GM12878 (cell line): ENCODE results near the gene EPHB1. TPM values are rescaled to one million over a fixed set of nuclear protein-coding genes. Genes with fewer than 3 reads are reported as not detected.

Experiments
- ATAC-seq: fragments of 200-7000 bp; cut with Tn5 transposase; 3 replicates; pipeline ENCODE4 v1.9.1; 2020; ENCODE audit warnings: mild to moderate bottlenecking, moderate library complexity
- BruUV-seq: library from RNA; stranded (reverse); fragments of 400-500 nt; replicated peaks from 2 replicates; lab custom pipeline; 2021; lab: Mats Ljungman, UMichigan
- CTCF ChIA-PET: fragments of 300-600 bp; sonication (Branson Sonifier 250); formaldehyde crosslinking; extraction: SDS; loops from one replicate; lab custom pipeline; 2021; ENCODE audit warnings: inconsistent platforms; lab: Yijun Ruan, JAX
- POLR2A ChIA-PET: fragments of 350-600 bp; formaldehyde crosslinking; extraction: SDS; loops from one replicate; lab custom pipeline; 2021; ENCODE audit warnings: inconsistent platforms; lab: Charles Lee
- RAD21 ChIA-PET: fragments of 300-600 bp; sonication (Branson Sonifier 250); formaldehyde crosslinking; loops from one replicate; lab custom pipeline; 2023; ENCODE audit warnings: antibody characterized with exemption; ENCODE audit not compliant: unreplicated experiment; lab: Charles Lee
- SMC1A ChIA-PET: fragments of 300-600 bp; sonication (Branson Sonifier 250); formaldehyde crosslinking; loops from one replicate; lab custom pipeline; 2023; ENCODE audit not compliant: unreplicated experiment, uncharacterized antibody; lab: Charles Lee
- DNase-seq: peaks from one replicate; pipeline ENCODE4 v3.0.0-alpha.2; 2011; ENCODE audit warnings: low read depth, low spot score
- FAIRE-seq: peaks from 3 replicates; lab custom pipeline; 2011; peaks lifted over from hg19 to GRCh38; lab: Jason Lieb, UNC
- H2AFZ ChIP-seq: 2 replicates; pipeline ENCODE4 v1.6.0; 2011; ENCODE audit warnings: low read depth, low read length, control low read depth; ENCODE audit not compliant: control insufficient read depth
- H3K27ac ChIP-seq: 2 replicates; pipeline ENCODE4 v1.5.1; 2011; ENCODE audit warnings: control low read depth; ENCODE audit not compliant: control insufficient read depth, insufficient read depth
- H3K27me3 ChIP-seq, 2 experiments: replicated peaks in 1 of 2; 2 replicates each; pipeline versions ENCODE4 v1.6.0 to v1.6.1; 2011; ENCODE audit warnings: low read length in 1 of 2; ENCODE audit not compliant: control insufficient read depth in 2 of 2, insufficient read depth in 2 of 2
- H3K36me3 ChIP-seq, 2 experiments: 2 replicates each; pipeline ENCODE4 v1.5.1; 2011; ENCODE audit warnings: low read length in 1 of 2; ENCODE audit not compliant: control insufficient read depth in 2 of 2, insufficient read depth in 2 of 2
- H3K4me1 ChIP-seq: 2 replicates; pipeline ENCODE4 v1.6.1; 2011; ENCODE audit warnings: mild to moderate bottlenecking, low read length, moderate library complexity, mixed read lengths; ENCODE audit not compliant: control insufficient read depth, insufficient read depth
- H3K4me2 ChIP-seq: 2 replicates; pipeline ENCODE4 v1.6.0; 2011; ENCODE audit warnings: control low read depth; ENCODE audit not compliant: control insufficient read depth, insufficient read depth
- H3K4me3 ChIP-seq: fragments of 200-600 bp; sonication (generic); 2 replicates; pipeline ENCODE4 v1.5.1; 2016
- H3K79me2 ChIP-seq: 2 replicates; pipeline ENCODE4 v1.6.0; 2011; ENCODE audit warnings: low read length; ENCODE audit not compliant: control insufficient read depth, insufficient read depth
- H3K9ac ChIP-seq: 2 replicates; pipeline ENCODE4 v1.8.0; 2011; ENCODE audit warnings: low read length, control low read depth, mixed read lengths; ENCODE audit not compliant: control insufficient read depth, insufficient read depth
- H3K9me3 ChIP-seq: replicated peaks from 3 replicates; pipeline ENCODE4 v1.5.1; 2011; ENCODE audit warnings: mild to moderate bottlenecking, low read length; ENCODE audit not compliant: control insufficient read depth, insufficient read depth
- H4K20me1 ChIP-seq: 2 replicates; pipeline ENCODE4 v1.6.0; 2011; ENCODE audit not compliant: control insufficient read depth, insufficient read depth
- EGR1 ChIP-seq, 2 experiments: IDR thresholded peaks; 1 replicate in 1 of 2; 2 replicates in 1 of 2; pipeline ENCODE4 v1.6.1; 2011 to 2012; ENCODE audit warnings: low read depth in 2 of 2, low read length in 2 of 2, borderline replicate concordance in 1 of 2, mild to moderate bottlenecking in 1 of 2, moderate library complexity in 1 of 2
- PML ChIP-seq: IDR thresholded peaks from 2 replicates; pipeline ENCODE4 v1.6.1; 2012; ENCODE audit warnings: low read length, inconsistent platforms
- WGBS: methylation state at CpG from one replicate; pipeline ENCODE4 v1.1.6; 2016; ENCODE audit warnings: low lambda C conversion rate; ENCODE audit not compliant: insufficient replicate concordance, insufficient coverage; ENCODE audit errors: missing lambda C conversion rate; 5-methylcytosine and 5-hydroxymethylcytosine counted together
- in situ Hi-C: fragments of 300-500 bp; cut with MboI; formaldehyde crosslinking; loops from 9 replicates; pipeline ENCODE4 v1.14.3; 2018; ENCODE audit warnings: mixed read lengths
- intact Hi-C: fragments of 100-400 bp; cut with micrococcal nuclease; formaldehyde crosslinking; loops from one replicate; pipeline ENCODE4 v1.14.2; 2022; ENCODE audit not compliant: unreplicated experiment
- polyA plus RNA-seq, 11 experiments: library from polyadenylated mRNA; depleted of rRNA in 4 of 11; unstranded in 6 of 11; stranded (reverse) in 5 of 11; fragments of >200 nt; fragmentation: Nextera tagmentation in 4 of 11; fragmentation: Illumina TruSeq in 1 of 11; extraction: Ambion mirVana in 4 of 11; extraction: Trizol in 1 of 11; gene quantifications; 1 replicate in 1 of 11; 2 replicates in 10 of 11; pipeline versions ENCODE4 v1.2.1 to v1.2.3, GENCODE V29; 2011 to 2016; ENCODE audit warnings: inconsistent platforms in 2 of 11, missing spikeins in 2 of 11, low read depth in 1 of 11
- total RNA-seq, 4 experiments: library from RNA; depleted of rRNA in 3 of 4; stranded (reverse); fragments of >200 nt in 3 of 4; fragmentation: Illumina TruSeq in 1 of 4; extraction: Trizol in 1 of 4; gene quantifications; 2 replicates each; pipeline versions ENCODE4 v1.2.1 to v1.2.3, GENCODE V29; 2013 to 2021
- TF ChIP-seq, protein P1 (sequence below): fragments of 150-350 bp; IDR thresholded peaks from 2 replicates; pipeline ENCODE4 v1.6.1; 2014; ENCODE audit warnings: mild to moderate bottlenecking, low read depth, low read length
- TF ChIP-seq, protein P2 (sequence below): fragments of 450-650 bp; IDR thresholded peaks from 2 replicates; pipeline ENCODE4 v1.6.1; 2017; ENCODE audit warnings: borderline replicate concordance
- TF ChIP-seq, protein P3 (sequence below): IDR thresholded peaks from 2 replicates; pipeline ENCODE4 v1.6.1; 2011; ENCODE audit warnings: low read depth, low read length, improper control_type of control experiment, borderline replicate concordance

The EPHB1 gene
- total and polyA plus RNA-seq, 10 of the 15 experiments (the other 5 are each of a cell fraction or from before 2014, with no cell fraction given): 0.33 to 23.8 (median 1.2) TPM

DNA sequence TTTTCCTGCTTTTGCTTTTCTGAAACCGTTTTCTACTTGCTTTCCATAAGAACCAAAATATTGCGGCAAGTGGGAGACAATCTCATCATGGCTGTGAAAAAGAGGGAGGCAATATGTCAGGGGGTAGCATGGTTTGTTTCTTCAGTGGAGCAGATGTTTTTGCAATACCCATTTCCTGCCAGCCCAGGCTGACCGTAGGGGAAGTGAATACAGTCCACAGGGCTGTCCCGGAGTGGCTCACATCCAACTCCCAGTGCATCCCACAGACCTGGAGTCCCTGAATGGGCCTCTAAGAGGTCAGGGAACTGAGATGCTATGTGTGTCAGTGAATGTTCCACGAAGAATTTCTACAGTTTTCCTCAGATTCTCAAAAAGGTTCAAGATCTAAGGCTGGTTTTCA lies 69.6 kb downstream of the EPHB1 start:
- no TSS peak for BruUV-seq
- H3K4me3 ChIP-seq: no peak overlapping the region
- CTCF ChIA-PET: no interaction called here
- ATAC-seq (no peak), DNase-seq (no peak), FAIRE-seq (no peak)
- SMC1A ChIA-PET: no interaction called here
- RAD21 ChIA-PET: no interaction called here
- H3K36me3 ChIP-seq: no peaks in the 10 kb centered on the region; a peak in 2 of 4 replicates
- TF ChIP-seq PML (no peak), EGR1 (IDR thresholded peaks at IDR 0.05; ENCODE audit: borderline replicate concordance in 1 of 2, low read depth in 2 of 2, low read length in 2 of 2) (no peak)
- TF ChIP-seq, protein P1, sequence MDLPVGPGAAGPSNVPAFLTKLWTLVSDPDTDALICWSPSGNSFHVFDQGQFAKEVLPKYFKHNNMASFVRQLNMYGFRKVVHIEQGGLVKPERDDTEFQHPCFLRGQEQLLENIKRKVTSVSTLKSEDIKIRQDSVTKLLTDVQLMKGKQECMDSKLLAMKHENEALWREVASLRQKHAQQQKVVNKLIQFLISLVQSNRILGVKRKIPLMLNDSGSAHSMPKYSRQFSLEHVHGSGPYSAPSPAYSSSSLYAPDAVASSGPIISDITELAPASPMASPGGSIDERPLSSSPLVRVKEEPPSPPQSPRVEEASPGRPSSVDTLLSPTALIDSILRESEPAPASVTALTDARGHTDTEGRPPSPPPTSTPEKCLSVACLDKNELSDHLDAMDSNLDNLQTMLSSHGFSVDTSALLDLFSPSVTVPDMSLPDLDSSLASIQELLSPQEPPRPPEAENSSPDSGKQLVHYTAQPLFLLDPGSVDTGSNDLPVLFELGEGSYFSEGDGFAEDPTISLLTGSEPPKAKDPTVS: no peak
- TF ChIP-seq, protein P2, sequence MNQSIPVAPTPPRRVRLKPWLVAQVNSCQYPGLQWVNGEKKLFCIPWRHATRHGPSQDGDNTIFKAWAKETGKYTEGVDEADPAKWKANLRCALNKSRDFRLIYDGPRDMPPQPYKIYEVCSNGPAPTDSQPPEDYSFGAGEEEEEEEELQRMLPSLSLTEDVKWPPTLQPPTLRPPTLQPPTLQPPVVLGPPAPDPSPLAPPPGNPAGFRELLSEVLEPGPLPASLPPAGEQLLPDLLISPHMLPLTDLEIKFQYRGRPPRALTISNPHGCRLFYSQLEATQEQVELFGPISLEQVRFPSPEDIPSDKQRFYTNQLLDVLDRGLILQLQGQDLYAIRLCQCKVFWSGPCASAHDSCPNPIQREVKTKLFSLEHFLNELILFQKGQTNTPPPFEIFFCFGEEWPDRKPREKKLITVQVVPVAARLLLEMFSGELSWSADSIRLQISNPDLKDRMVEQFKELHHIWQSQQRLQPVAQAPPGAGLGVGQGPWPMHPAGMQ: no peak
- TF ChIP-seq, protein P3, sequence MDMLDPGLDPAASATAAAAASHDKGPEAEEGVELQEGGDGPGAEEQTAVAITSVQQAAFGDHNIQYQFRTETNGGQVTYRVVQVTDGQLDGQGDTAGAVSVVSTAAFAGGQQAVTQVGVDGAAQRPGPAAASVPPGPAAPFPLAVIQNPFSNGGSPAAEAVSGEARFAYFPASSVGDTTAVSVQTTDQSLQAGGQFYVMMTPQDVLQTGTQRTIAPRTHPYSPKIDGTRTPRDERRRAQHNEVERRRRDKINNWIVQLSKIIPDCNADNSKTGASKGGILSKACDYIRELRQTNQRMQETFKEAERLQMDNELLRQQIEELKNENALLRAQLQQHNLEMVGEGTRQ: no peak
- H2AFZ ChIP-seq: no peak overlapping the region
- in situ Hi-C loops (no loop called here), intact Hi-C loops (no loop called here)
- WGBS: 22% methylated on average over 5 of the region's 5 CpGs
- no peak overlapping the region for H3K9ac ChIP-seq
- no peaks in the 10 kb centered on the region; the same call in none of the 2 replicates for H3K79me2 ChIP-seq
- H3K4me2 ChIP-seq: no peak overlapping the region
- H3K4me1 ChIP-seq: no peaks in the 10 kb centered on the region; the same call in 1 of the 2 replicates
- no peaks in the 10 kb centered on the region for H4K20me1 ChIP-seq
- H3K27me3 ChIP-seq: no peaks in the 10 kb centered on the region
- POLR2A ChIA-PET: no interaction called here
- no peak overlapping the region for H3K27ac ChIP-seq
- H3K9me3 ChIP-seq: no peaks in the 10 kb centered on the region
